Ureter (tissue), 1 donor: Measurements from ENCODE around the gene ALG2. TPM values are rescaled to one million over a fixed set of nuclear protein-coding genes. Genes with fewer than 3 reads are reported as not detected.

Experiments used
- DNase-seq: peaks from one replicate; pipeline ENCODE4 v3.0.0-alpha.2; 2020; ENCODE audit warnings: low spot score
- total RNA-seq: library from RNA; stranded (reverse); gene quantifications from one replicate; pipeline ENCODE4 v1.2.4, GENCODE V29; 2023
- donor health status: DM: yes; HTN: yes; CAD: no.

Gene ALG2, protein sequence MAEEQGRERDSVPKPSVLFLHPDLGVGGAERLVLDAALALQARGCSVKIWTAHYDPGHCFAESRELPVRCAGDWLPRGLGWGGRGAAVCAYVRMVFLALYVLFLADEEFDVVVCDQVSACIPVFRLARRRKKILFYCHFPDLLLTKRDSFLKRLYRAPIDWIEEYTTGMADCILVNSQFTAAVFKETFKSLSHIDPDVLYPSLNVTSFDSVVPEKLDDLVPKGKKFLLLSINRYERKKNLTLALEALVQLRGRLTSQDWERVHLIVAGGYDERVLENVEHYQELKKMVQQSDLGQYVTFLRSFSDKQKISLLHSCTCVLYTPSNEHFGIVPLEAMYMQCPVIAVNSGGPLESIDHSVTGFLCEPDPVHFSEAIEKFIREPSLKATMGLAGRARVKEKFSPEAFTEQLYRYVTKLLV
- 46.5 TPM for total RNA-seq

DNA sequence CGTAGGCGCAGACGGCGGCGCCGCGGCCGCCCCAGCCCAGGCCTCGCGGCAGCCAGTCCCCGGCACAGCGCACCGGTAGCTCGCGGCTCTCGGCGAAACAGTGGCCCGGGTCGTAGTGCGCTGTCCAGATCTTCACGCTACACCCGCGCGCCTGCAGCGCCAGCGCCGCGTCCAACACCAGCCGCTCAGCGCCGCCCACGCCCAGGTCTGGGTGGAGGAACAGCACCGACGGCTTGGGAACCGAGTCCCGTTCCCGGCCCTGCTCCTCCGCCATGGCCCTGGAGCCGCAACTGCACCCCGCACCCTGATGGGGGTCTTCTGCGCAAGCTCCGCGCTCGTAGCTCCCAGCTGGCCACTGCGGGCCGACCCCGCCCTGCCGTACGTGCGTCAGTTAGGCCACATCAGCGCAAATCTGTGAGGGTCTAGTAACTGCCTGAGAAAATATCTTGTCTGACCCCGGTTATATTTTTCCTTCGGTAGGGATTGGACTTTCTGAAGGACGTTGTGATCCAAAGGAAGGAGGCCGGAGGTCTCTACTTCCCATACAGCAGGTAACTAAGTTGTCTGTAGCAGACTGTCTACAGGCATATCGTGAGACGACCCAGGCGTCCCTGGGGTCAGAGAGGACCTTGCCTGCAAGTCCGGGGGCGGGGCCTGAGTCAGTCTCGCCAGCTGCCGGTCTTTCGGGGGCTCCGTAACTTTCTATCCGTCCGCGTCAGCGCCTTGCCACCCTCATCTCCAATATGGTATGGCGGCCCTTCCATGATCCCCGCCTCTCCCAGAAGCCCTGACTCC is at the start of gene ALG2, which contains the start of gene SEC61B:
TSS of gene ALG2 (minus strand) at position 322 of the 795 bp plus-strand sequence. CDS start at position 274, 48 bp downstream.
TSS of gene SEC61B (plus strand) at position 662 of the 795 bp plus-strand sequence. CDS start at position 744, 82 bp downstream.
- peak; percentile 91 for DNase-seq

DNA sequence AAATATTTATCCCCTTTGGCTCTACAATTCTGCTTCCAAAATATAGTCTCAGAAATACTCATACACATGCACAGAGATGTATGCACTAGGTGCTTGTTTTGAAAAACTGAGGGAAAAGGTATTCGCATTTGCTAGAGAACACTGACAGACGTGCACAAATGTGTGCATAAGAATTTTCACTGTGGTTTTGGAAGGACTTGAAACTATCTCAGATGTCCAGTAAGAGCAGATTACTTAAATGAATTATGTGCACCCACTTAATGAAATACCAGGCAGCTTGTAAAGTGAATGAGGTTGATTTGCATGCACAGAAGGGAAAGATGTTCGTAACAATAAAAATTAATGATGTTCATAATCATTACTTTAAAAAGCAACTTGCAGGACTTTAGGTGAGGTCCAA is 48.7 kb upstream of the ALG2 start:
- no peak for DNase-seq

DNA sequence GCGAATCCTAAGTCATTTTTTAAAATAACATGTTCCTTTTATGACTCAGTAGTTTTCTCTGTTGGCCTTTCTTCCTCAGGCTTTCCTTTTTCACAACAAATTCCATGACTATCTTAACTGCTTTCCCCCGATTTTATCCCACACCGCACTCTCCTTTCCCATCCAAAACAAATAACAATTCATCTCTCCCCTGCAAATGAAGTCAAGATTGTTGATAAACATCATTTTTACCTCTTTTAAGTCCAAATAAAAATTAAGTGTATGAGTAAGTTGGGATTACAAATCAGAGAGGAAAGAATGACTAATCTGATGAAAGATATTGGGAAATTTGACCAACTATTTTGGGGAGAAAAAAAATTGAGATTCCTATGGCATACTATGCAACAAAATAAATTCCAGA is 47.7 kb upstream of the ALG2 start:
- no peak for DNase-seq

DNA sequence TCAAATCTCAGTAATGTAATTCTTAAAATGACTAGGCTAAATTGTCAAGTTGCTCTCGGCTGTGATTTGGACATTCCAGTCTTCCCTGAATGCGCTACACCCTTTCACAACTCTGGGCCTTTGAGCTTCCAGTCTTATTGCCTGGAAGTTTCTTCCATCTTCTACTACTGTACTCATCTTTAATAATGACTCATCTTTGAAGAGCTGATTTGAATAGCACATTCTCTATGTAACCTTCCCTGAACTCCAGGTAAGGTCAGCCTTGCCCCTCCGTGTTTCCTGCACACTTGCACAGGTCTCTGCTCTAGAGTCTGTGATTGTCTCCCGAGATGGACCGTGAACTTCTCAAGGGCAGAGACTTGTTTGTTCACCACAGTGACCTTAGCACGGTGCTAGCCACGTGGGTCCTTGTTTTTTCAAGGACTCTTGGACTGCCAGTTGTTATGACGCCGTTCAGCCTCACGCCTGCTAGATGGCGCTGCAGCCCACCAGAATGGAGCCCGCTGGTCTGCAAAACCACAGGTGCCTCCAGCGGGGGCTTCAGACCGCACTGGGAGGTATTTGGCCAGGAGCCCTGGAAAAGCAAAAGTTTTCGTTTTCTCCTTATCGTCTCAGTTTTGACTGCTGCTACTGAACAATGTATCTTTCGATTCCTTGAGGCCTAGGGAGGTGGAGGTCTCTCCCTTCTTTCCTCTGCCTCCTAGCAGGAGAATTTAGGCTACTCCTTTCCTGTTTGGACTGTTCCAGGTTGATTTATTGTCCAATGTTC is 44.7 kb upstream of the ALG2 start:
- peak; percentile 64 for DNase-seq

DNA sequence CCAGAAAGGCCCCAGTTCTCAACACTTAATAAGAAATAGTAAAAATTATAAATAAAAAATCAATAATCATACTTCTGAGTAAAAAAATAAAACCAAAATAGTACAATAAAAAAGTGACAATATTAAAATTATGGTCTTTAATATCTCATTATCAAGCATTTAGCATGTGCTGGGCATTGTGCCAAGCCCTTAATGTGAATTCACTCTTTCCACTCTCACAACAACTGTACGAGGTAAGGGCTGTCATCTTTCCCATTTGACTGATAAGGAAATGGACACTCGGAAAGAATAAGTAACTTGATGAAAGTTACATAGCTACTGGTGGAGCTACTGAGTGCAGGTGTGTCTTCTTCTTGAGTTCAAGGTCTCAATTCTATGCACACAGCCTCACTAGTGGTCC is 43.9 kb upstream of the ALG2 start:
- DNase-seq, result no peak

DNA sequence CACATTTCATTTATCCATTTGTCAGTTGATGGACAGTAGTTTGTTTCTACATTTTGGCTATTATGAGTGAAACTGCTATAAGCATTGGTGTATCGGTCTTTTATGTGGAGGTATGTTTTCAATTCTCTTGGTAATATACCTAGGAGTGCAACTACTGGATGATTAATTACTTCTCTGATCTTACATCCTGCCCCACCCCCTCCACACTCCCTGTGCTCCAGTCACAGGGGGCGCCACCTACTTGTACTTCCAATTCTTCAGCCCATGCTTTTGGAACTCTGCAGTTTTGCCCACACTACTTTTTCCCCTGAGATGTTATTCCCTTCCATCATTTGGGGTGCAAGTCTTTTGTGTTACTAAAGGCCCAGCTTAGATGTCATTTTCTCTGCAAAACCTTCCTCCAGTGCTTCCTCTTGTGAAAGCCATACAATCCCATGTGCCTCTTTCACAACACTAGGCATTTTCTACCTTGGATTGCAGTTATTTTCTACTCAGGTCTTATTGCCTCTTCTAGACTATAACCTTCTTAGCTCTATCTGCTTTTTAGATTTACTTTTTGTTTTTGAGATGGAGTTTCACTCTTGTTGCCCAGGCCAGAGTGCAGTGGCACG is 42.4 kb upstream of the ALG2 start:
- DNase-seq, result no peak

DNA sequence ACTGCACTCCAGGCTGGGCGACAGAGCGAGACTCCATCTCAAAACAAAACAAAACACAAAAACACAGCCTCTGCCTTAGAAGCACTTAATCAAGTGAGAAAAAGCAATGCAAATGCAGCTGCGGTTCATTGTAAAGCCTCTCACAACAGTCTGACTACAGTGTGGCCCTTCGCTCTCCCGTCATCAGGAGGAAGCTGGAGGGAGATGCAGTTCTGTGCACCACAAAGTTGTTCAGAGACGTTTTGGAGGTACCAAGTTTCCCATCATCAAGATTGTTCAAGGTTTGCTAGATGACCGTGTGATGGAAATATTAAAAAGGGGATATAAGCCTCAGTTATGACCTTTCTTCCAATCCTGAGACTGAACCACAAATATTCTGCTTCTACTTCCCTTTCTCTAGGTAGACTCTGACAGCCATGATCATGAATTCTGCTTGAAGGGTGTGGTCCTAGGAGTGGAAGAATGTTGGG is 41.2 kb upstream of the ALG2 start:
- DNase-seq, result no peak

DNA sequence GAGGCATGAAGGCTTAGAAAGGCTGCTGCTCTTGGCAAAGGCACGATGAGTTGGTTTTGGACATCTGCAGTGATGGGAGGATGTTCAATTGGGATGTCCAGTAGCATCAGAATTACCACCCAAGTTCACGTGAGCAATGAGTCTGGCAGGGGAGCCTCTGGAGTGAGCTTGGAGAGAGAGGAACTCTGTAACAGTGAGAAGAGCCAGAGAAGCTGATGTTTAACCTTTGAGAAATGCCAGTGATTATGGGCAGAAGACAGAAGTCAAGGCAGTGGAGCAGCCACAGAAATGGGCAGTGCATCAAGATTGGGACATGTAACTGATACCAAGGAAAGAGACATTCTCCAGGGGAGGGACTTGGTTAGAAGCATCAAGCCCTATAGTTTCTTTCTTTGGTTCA is 40.2 kb upstream of the ALG2 start:
- no peak for DNase-seq

DNA sequence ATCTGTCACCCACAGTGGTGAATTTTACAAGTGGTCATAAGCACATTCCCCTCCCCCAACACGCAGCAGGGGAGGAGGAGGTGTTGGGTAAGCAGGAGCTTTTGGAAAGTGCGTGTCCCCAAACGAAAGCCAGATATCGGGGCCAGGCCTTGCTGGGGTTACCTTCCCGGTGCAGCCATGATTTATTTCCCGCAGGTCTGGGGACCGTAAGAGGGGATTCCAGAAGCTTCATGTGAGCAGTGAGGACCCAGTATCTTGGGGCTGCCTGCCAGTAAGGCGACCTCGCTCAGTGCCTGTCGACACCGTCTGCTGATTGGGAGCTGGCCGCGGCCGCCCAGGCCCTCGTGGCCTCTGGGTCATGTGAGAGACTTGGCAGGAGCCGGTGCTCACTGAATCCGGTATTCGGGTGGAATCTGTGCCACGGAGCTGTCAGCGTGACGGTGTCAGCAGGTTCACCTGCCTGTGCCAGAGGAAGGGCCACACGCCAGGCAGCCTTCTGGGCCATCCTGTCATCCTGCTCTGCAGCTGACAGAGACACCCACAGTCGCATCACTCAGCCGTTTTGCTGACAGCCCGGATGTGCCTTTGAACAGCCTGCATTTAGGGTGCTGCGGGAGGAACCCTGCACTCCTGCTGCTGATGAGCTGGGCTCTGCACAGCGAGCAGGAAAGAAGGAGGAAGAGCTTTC is 37.6 kb upstream of the ALG2 start:
- peak; percentile 82 for DNase-seq

DNA sequence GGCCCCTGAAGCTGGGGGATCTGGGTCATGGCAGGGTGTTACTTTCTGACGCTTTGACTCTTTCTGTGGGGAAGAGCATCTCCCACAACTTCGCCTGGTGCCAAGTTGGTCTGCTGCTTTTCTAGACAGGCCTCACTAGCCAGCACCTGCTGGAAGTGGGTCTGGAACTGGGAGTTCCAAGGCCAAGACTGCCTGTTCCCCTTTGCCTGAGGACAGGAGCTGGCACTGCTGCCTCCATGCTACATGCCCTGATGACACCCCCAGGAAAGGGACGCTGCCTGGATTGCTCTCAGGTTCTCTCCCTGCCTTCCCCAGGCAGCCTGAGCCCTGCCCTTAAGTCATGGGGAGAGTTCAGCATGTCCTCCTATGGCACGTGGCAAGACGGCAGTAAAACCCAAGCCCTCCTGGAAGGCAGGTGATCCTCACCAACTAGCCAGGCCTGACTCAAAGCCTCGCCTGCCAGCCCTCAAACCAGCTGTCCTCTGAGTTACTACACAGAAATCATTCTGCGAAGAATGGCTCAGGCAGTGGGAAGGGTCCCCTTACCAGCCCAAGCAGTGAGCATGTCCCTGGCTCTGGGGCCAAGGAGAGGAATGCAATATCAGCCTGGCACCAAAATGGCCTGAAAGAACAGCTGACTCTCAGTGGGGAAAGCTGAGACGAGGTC is 36.1 kb upstream of the ALG2 start:
- no peak for DNase-seq

DNA sequence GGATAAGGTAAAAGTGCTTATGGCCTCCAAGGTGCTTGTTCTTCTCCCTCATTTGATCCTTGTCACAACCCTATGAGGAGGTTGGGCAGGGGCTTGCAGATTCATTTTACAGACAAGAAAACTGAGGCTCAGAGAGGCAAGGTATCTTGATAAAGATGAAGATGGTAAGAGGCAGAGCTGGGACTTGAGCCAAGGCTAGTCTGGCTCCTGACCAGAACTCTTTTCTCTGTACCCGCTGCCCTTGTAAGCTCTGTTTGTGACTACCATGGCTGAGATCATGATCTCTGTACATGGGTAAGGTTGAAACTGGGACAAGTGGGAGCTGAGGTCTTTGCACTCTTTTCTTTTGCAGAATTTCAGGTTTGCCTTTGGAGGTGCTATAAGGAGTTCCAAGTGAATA is 33.9 kb upstream of the ALG2 start:
- no peak for DNase-seq

DNA sequence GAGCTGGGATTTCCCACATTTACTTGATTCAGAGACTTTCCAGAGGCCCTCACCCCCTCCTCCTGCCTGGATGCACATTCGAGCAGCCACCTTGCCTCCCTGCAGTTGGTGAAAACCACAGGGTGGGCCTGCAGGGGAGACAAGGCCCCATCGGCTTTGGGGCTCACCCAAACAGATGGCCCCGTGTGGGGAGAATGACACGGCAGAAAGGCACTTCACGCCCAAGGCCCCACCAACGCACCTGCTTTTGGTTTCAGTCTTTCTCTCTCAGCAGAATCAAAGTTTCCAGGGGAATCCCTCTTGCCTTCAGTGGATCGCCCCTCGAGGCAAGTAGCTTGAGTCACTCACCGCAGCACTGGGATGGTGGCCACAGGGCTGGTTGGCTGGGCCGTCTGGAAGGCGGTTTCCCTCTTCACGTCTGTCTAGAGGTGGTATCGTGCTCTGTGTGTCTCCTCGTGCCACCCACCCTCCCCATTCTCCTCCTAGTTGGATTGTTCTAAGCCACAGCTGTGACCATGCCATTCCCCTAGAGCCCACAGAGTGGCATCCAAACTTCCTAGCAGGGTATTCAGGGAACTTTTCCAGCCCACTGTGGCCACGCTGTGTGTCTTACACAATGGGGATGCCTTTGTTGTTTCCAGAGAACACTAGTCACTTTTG is 32.2 kb upstream of the ALG2 start:
- no peak for DNase-seq

DNA sequence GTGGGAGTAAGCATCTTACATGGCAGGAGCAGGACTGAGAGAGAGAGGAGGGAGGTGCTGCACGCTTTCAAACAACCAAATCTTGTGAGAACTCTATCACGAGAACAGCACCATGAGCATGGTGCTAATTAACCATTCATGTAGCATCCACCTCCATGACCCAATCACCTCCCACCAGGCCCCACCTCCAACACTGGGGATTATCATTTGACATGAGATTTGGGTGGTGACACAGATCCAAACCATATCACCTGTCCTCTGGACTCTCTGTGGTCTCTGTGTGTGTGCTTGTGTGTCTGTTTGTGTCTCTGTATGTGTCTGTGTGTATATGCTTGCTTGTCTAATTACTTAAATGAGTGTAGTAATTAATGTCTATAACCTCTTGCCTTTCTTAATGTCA is 31.4 kb upstream of the ALG2 start:
- DNase-seq, result no peak

DNA sequence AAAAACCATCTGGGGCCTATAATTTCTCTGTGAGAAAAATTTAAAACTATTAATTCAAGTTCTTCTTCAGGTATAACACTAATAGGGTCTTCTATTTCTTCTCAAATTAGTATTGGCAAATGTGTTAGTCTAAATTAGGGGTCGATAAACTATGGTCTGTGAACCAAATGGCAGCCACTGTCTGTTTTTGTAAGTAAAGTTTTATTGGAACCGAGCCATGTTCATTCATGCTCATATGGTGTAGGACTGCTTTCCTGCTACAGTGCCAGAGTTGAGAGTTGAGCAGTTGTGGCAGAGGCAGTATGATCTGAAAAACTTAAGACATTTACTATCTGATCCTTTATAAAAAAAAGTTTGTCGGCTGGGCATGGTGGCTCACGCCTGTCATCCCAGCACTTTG is 29.4 kb upstream of the ALG2 start:
- no peak for DNase-seq

DNA sequence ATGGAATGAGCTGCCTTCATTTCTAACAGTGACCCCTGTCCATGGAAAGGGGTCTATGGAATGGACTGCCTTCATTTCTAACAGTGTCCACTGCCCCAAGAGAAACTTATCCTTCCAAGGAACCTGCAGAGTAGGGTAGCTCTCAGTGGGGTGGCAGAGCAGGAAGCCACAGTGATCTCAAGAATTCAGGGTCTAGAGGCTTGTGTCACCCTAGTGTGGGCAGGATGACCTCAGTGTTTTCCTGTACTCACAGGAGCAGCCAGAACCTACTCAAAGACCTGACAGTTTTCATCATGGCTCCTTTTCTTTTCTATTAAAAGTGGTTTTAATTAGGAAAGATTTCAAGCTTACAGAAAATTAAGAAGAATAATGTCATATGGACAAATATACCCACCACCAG is 27.9 kb upstream of the ALG2 start:
- DNase-seq, result no peak

DNA sequence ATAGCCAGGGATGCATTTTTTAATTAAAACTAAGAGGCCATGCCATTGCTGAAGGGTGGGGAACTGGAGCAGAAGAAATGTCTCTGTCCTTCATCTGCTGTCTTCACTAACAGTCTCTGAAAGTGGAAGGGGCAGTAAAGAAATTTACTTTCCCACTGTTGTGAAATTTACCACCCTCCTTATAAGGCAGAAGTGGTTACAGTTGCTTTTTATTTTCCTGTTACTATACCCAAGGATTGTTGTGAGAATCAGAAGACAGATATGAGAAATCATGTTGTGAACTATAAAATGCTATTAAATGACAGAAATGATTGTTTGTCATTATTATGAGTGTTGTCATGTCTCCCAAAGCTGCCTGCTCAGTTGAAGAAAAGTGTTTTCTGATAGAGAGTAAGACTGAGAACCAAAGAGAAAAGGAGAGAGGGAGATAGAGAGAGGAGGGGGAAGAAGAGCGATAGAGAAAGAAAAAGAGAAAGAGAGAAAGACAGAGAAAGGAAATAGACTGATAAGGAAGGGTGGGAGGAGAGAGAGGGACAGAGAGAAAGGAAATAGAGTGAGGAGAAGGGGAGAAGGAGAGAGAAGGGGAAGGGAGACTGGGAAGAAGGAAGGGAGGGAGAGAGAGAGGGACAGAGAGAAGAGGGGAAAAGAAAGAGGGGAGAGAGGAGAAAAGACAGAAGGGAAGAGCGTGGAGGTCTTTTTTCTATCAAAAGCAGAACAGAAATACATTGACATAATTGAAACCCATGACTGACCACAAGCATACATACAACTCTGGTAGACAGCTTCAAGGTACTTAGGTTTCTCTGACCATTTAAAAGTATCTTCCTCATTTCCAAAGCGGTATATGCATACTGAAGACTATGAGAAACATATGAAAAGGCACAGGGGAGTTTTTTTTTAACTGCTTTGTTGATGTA is 22.9 kb upstream of the ALG2 start:
- no peak for DNase-seq

DNA sequence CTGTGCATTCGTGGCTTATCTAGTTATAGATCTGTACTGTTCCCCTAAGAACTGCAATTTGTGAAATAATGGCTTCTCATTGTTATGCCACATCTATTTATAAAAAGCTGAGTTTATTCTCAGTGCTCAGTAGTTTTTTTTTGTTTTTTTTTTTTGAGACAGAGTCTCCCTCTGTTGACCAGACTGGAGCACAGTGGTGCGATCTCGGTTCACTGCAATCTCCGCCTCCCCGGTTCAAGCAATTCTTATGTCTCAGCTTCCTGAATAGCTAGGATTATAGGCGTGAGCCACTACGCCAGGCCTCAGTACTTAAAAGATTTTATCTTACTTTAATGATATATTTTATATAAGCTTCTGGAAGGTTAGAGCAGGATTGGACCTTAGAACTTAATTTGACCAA is 19.4 kb upstream of the ALG2 start:
- DNase-seq, result no peak

DNA sequence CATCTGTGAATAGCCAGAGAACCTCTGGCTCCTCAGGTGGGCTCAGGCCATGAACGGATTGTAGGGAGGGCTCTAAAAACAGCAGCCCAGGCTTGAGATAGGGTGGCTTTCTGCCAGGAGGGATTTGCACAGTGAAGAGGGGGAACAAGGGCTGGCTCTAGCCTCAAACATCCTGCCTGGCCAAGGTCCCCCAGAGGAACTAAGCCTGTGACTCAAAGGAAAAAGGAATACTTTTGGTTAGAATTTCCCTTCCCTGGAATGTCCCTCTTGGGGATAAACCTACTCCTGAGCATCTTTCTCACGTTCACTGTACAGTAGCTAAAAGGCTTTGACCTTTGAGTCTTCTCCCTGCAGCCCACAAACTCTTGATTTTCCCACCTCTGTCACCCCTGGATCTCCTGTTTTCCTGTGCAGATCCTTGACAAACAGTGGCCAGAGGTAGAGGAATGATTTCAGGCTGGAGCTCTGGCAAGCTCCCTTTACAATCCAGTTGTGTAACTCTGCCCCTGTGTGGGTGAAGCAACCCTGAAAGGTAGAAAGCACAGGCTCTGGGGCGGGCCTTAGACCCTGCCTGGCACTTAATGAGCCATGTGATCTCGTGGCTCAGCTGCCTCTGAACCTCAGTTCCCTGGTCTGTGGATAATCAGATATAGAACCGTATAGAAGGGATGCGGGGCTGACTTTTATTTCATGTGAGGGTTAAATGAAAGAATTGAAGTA is 17.8 kb upstream of the ALG2 start:
- no peak for DNase-seq
